NCI-H146 treated with DMSO at 0.1 percent for 48 hours (cell line): Measurements from ENCODE around the gene ARIH1.

ENCODE experiments used
- DNase-seq: peaks from one replicate; lab custom pipeline; 2025; ENCODE audit not compliant: unreplicated experiment; lab: John Stamatoyannopoulos, UW

ARIH1 gene

GRCh38 chr15:72486144-72486543 lies 12.0 kb downstream of the ARIH1 start:
- DNase-seq: no peak

- no peak for DNase-seq
Observed at GRCh38 chr15:72487070-72487797, 13.1 kb downstream of the ARIH1 start.

- DNase-seq: no peak
Observed at GRCh38 chr15:72488558-72488957, 14.4 kb downstream of the ARIH1 start.

GRCh38 chr15:72489943-72490554 lies 15.9 kb downstream of the ARIH1 start:
- no peak for DNase-seq

GRCh38 chr15:72491768-72492167 lies 17.6 kb downstream of the ARIH1 start:
- DNase-seq: no peak

GRCh38 chr15:72492733-72493132 lies 18.6 kb downstream of the ARIH1 start:
- DNase-seq: no peak

GRCh38 chr15:72493220-72493619 lies 19.1 kb downstream of the ARIH1 start:
- DNase-seq: no peak

- no peak for DNase-seq
Observed at GRCh38 chr15:72495007-72495406, 20.9 kb downstream of the ARIH1 start.

- DNase-seq: no peak
Observed at GRCh38 chr15:72496783-72497182, 22.7 kb downstream of the ARIH1 start.

- no peak for DNase-seq
Observed at GRCh38 chr15:72497402-72497801, 23.3 kb downstream of the ARIH1 start.

GRCh38 chr15:72502220-72502809 lies 28.2 kb downstream of the ARIH1 start:
- no peak for DNase-seq

- no peak for DNase-seq
Observed at GRCh38 chr15:72503147-72503546, 29.0 kb downstream of the ARIH1 start.

- no peak for DNase-seq
Observed at GRCh38 chr15:72507402-72508092, 33.4 kb downstream of the ARIH1 start.

GRCh38 chr15:72509484-72509883 lies 35.4 kb downstream of the ARIH1 start:
- DNase-seq: no peak

GRCh38 chr15:72511536-72511935 lies 37.4 kb downstream of the ARIH1 start:
- no peak for DNase-seq

- DNase-seq: no peak
Observed at GRCh38 chr15:72515591-72516389, 41.7 kb downstream of the ARIH1 start.

- no peak for DNase-seq
Observed at GRCh38 chr15:72516777-72517176, 42.6 kb downstream of the ARIH1 start.

GRCh38 chr15:72521682-72522081 lies 47.6 kb downstream of the ARIH1 start:
- DNase-seq: no peak

GRCh38 chr15:72532991-72533601 lies 59.0 kb downstream of the ARIH1 start:
- no peak for DNase-seq

- DNase-seq: no peak
Observed at GRCh38 chr15:72534523-72534922, 60.4 kb downstream of the ARIH1 start.

- no peak for DNase-seq
Observed at GRCh38 chr15:72535911-72536310, 61.8 kb downstream of the ARIH1 start.
